GM21737 (cell line): ENCODE data around the gene POU2F1.

ENCODE experiments used
- ATAC-seq: cut with Tn5 transposase; IDR thresholded peaks from one replicate; pipeline ENCODE4 v1.9.1; 2021; ENCODE audit warnings: mild to moderate bottlenecking, moderate library complexity; ENCODE audit not compliant: unreplicated experiment

POU2F1 gene

GRCh38 chr1:167270349-167271092 is 49.8 kb downstream of the POU2F1 start:
- no peak for ATAC-seq

DNA sequence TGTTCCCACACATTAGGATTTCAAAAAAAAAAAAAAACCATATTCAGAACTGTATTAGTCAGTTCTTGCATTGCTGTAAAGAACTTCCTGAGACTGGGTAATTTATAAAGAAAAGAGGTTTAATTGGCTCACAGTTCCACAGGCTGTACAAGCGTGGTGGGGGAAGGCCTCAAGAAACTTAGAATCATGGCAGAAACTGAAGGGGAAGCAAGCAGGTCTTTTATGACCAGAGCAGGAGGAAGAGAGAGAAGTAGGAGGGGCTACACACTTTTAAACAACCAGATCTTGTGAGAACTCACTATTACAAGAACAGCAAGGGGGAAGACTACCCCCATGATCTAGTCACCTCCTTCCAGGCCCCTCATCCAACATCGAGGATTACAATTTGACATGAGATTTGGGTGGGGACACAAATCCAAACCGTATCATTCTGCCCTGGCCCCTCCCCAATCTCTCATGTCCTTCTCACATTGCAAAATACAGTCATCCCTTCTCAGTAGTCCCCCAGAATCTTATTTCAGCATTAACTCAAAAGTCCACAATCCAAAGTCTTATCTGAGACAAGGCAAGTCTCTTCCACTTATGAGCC is 51.8 kb downstream of the POU2F1 start:
- no peak for ATAC-seq

DNA sequence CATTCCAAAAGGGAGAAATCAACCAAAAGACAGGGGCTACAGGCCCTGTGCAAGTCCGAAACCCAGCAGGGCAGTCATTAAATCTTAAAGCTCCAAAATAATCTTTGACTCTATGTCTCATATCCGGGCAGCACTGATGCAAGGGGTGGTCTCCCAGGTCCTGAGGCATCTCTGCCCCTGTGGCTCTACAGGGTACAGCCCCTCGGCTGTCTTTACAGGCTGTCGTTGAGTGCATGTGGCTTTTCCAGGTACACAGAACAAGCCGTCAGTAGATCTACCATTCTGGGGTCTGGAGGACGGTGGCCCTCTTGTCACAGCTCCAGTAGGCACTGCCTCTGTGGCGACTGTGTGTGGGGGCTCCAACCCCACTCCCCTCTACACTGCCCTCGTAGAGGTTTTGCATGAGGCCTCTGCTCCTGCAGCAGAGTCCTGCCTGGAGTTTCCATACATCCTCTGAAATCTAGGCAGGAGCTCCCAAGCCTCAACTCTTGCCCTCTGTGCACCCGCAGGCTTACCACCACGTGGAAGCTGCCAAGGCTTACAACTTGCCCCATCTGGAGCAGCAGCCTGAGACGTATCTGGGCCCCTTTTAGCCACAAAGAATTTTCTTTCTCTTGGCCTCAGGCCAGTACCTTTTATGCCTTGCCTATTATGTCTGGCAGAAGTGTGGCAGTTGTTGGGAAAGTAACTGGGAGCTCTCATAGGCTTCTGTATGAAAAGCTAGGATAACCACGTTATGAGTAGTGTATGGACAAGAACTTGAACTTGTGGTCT is 52.5 kb downstream of the POU2F1 start:
- ATAC-seq = no peak

DNA sequence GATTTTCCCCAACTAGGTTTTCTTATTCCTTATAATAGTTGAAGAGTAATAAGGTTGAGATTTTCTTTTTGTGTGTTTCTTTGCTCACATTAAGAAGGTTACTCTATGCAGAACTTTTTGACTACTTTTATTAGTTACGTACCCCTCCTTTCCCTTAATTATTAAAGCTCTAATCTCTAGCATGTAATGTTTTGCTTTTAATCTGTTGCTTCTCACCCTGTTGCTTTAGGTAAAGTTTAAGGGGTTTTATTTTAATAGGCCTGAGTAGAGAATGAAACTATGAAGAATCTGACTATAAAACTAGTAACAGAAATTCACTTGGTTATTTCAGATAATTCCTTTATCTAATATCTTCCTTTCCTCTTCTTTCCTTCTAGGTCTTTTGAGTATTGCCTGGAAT is 53.4 kb downstream of the POU2F1 start:
- no peak for ATAC-seq

DNA sequence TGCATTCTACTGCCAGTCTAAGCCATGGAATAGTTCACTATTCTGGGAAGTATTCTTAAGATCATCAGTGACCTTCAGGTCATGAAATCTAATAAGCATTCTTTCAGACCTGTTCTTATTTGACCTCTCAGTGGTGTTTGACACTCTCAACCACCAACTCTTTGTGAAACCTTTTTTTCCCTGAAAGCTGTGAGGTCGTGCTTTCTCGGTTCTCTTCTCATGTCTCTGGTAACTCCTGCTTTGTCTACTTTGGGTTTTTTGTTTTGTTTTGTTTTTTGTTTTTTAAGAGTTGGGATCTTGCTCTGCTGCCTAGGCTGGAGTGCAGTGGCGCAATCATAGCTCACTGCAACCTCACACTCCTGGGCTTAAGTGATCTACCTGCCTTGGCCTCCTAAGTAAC is 56.3 kb downstream of the POU2F1 start:
- peak; percentile 89 for ATAC-seq

DNA sequence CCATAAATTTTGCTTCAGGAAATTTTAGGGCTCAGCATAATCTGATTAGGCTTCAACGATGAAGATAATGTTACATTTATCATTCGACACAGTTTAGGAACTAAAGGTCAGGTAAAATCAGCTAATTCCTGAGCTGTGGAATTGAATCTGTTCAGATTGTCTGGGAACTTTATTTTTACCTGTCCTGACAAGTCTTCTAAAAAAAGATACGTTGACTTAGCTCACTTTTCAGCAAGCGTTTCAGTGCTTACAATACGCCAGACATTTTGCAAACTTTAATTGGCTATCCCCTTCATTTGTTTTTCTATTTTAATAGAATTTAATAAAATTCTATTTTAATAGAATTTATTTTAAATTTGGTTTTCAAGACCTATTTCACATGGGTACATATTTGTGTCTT is 57.8 kb downstream of the POU2F1 start:
- no peak for ATAC-seq

DNA sequence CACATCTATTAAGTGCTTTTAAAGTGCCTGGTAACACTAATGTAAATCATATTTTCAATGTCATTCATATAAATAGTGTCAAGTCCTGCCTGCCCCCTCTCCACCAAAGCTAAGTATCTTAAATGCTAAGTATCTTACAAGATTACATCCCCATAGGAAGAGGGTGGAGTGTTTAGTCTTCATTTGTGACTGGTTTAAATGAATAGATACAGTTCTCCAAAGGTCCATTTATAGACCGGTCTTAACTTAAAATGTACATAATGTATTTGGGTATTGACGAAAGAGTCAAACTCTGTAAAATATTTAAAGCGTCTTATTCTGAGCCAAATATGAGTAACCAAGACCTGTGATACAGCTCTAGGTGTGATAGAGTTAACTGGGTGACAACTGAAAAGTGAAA is 60.2 kb downstream of the POU2F1 start:
- ATAC-seq = no peak

GRCh38 chr1:167288390-167289074 is 67.8 kb downstream of the POU2F1 start:
- no peak for ATAC-seq

- ATAC-seq = no peak
Measured at GRCh38 chr1:167289075-167289442, 68.4 kb downstream of the POU2F1 start.

DNA sequence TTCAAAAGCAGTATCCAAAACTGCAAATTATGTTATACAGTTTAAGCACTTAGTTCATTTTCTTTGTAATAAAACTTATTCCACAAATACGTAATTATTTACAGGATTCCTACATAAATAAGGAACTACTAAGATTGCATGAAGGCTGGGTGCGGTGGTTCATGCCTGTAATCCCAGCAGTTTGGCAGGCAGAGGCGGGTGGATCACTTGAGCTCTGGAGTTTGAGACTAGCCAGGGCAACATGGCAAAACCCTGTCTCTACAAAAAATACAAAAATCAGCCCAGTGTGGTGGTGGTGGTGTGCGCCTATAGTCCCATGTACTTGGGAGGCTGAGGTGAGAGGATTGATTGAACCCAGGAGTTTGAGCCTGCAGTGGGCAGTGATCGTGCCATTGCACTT is 69.3 kb downstream of the POU2F1 start:
- ATAC-seq = no peak

GRCh38 chr1:167291539-167292185 is 71.0 kb downstream of the POU2F1 start:
- ATAC-seq = no peak

DNA sequence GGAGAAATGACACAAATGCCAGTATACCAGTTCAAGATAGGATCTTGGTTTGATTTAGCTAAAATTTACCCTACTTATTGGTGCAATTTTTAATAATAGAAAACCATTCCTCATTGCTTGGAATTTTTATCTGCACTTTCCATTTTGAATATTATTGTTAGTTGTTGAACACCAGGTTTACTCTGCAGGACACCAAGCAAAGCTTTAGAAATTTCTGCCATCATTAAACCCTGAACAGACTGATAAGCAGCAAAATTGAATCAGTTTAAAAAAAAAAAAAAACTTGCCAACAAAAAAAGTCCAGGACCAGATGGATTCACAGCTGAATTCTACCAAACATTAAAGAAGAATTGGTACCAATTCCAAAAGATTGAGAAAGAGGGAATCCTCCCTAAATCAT is 71.5 kb downstream of the POU2F1 start:
- no peak for ATAC-seq

DNA sequence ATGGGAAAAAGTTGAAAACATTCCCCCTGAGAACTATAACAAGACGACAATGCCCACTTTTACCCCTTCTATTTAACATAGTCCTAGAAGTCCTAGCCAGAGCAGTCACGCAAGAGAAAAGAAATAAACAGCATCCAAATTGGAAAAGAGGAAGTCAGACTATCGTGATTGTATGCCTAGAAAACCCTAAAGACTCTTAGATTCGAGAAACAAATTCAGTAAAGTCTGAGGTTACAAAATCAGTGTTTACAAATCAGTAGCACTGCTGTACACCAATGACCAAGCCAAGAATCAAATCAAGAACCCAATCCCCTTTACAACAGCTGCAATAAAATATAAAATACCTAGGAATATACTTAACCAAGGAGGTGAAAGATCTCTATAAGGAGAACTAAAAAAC is 72.4 kb downstream of the POU2F1 start:
- no peak for ATAC-seq

GRCh38 chr1:167294528-167294927 is 73.8 kb downstream of the POU2F1 start:
- no peak for ATAC-seq

- ATAC-seq = no peak
Measured at GRCh38 chr1:167297222-167298214, 76.8 kb downstream of the POU2F1 start.

DNA sequence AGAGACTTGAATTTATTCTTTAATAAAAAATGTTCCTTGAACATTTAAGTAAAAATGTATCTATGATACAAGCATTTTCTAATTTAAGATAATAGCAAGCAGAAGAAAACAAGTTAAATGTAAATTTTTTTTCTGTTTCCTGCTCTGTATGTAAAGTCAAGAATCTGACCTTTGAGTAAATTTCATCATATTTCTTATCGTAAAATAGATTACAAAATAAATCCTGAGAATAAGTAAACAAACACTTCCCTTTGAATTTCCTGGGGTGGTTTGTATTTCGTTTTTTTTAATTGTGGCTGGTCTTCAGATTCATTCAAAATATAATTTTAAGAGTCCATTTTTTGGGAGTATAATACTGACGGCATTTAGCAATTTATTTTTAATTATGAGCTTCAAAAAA is 77.6 kb downstream of the POU2F1 start:
- no peak for ATAC-seq

- no peak for ATAC-seq
Measured at GRCh38 chr1:167301355-167301754, 80.7 kb downstream of the POU2F1 start.

DNA sequence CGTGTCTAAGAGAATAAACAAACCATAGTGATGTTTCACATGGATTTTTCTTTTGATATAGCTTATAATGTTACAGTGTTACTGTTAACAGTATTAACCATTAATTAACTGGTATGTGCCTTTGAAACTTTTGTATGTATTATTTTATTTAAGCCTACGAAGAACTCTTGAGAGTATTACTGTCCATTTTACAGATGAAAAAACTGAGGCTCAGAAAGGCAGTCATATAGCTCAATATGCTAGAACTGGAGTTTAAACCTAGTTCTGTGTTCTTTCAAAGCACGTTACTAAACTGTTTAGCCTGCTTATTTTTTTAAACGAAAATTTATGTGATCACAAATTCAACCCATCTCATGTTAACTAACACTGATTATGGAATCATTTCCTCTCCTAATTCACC is 83.5 kb downstream of the POU2F1 start:
- ATAC-seq = no peak

DNA sequence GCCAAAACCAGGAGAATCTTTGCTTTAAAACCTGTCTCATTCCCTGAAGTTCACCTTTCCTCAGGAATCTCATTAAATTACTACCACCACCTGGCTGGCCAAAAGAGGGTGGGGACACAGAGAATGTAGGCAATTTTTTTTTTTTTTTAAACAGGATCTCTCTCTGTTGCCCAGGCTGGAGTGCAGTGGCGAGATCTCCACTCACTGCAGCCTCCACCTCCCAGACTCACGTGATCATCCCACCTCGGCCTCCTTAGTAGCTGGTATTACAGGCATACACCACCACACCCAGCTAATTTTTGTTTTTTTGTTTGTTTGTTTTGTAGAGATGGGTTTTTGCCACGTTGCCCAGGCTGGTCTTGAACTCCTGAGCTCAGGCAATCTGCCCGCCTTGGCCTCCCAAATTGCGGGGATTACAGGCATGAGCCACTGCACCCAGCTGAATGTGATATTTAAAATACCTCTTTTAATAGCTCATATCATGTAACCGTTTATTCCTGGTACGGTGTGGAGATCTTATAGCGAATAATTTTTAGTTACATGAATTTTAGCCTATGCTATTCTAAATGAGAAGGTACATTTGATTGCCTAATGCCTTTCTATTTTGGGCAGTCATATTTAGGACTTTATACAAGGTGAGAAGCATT is 84.5 kb downstream of the POU2F1 start:
- ATAC-seq = no peak
